K562 (cell line): ENCODE results near the gene USB1. TPM values are rescaled to one million over a fixed set of nuclear protein-coding genes. Genes with fewer than 3 reads are reported as not detected.
A peak's percentile ranks its signal among the peaks of the same experiment; 100 is the strongest.

Source experiments
- AFF4 ChIP-seq: sonication (generic); formaldehyde crosslinking; IDR thresholded peaks from 2 replicates; pipeline ENCODE4 v1.8.0; 2023; ENCODE audit warnings: mild to moderate bottlenecking, missing genetic modification reagents
- BDP1 ChIP-seq: IDR thresholded peaks from 3 replicates; pipeline ENCODE4 v1.6.1; 2011; ENCODE audit not compliant: insufficient read length, insufficient read depth
- CAMTA2 ChIP-seq: fragments of 250-450 bp; sonication (Bioruptor Pico); conservative IDR thresholded peaks from 2 replicates; pipeline ENCODE4 v1.5.1; 2022
- DACH1 ChIP-seq: fragments of 450-650 bp; IDR thresholded peaks from 2 replicates; pipeline ENCODE4 v1.6.1; 2018; ENCODE audit not compliant: partially characterized antibody
- E2F3 ChIP-seq: fragments of 250-450 bp; sonication (Bioruptor Pico); IDR thresholded peaks from 2 replicates; pipeline ENCODE4 v1.4.0; 2020; ENCODE audit warnings: mild to moderate bottlenecking
- EWSR1 ChIP-seq: fragments of 450-650 bp; IDR thresholded peaks from 2 replicates; pipeline ENCODE4 v1.6.1; 2018; ENCODE audit warnings: borderline replicate concordance, mild to moderate bottlenecking, low read depth, moderate library complexity; ENCODE audit not compliant: partially characterized antibody
- NFIC ChIP-seq: fragments of 450-650 bp; IDR thresholded peaks from 2 replicates; pipeline ENCODE4 v1.6.1; 2017; ENCODE audit warnings: mild to moderate bottlenecking, inconsistent platforms
- NR0B1 ChIP-seq: fragments of 450-650 bp; IDR thresholded peaks from one replicate; pipeline ENCODE4 v1.6.1; 2018; ENCODE audit warnings: mild to moderate bottlenecking, moderate library complexity; ENCODE audit not compliant: partially characterized antibody
- ZBTB43 ChIP-seq: sonication (generic); formaldehyde crosslinking; IDR thresholded peaks from 2 replicates; pipeline ENCODE4 v1.8.0; 2023; ENCODE audit warnings: mild to moderate bottlenecking, missing genetic modification reagents
- ZNF274 ChIP-seq: IDR thresholded peaks from 2 replicates; pipeline ENCODE4 v1.6.1; 2011; ENCODE audit warnings: low read depth, mild to moderate bottlenecking, low read length, moderate library complexity, borderline replicate concordance
- ZNF398 ChIP-seq: fragments of 250-450 bp; sonication (Bioruptor Pico); IDR thresholded peaks from 2 replicates; pipeline ENCODE4 v1.8.0; 2021; ENCODE audit warnings: moderate library complexity, mild to moderate bottlenecking, inconsistent platforms
- polyA plus RNA-seq, 8 experiments: library from polyadenylated mRNA; depleted of rRNA in 4 of 8; stranded (reverse) in 5 of 8; unstranded in 3 of 8; fragments of >200 nt; fragmentation: Nextera tagmentation in 2 of 8; fragmentation: Illumina TruSeq in 1 of 8; extraction: Ambion mirVana in 2 of 8; extraction: Trizol in 1 of 8; gene quantifications; 2 replicates each; pipeline versions ENCODE4 v1.2.1 to v1.2.3, GENCODE V29; 2011 to 2014; ENCODE audit warnings: inconsistent platforms in 1 of 8, missing spikeins in 1 of 8
- total RNA-seq, 7 experiments: library from RNA; depleted of rRNA in 6 of 7; stranded (reverse); fragments of >200 nt in 6 of 7; fragmentation: Illumina TruSeq in 2 of 7; extraction: Trizol in 2 of 7; gene quantifications; 2 replicates each; pipeline versions ENCODE4 v1.2.1 to v1.2.3, GENCODE V29; 2011 to 2021; ENCODE audit warnings: low replicate concordance in 1 of 7

USB1 gene
- total and polyA plus RNA-seq, 9 of the 15 experiments (the other 6 are each of a cell fraction or from before 2014, with no cell fraction given) = 11.6 to 73.6 (median 19.4) TPM

GRCh38 chr16:57976331-57976796 lies 24.8 kb upstream of the USB1 start (continued):
- no peak for TF ChIP-seq ZBTB43
- no peak for TF ChIP-seq DACH1
- no peak for TF ChIP-seq BDP1
- TF ChIP-seq ZNF398 = no peak
- TF ChIP-seq EWSR1 = no peak
- TF ChIP-seq NFIC = peak; percentile 82
- no peak for TF ChIP-seq E2F3 (CRISPR knock-in tag)
- TF ChIP-seq ZNF274 = no peak
- no peak for TF ChIP-seq NR0B1
- no peak for TF ChIP-seq AFF4 (CRISPR knock-in tag)
- no peak for TF ChIP-seq CAMTA2 (CRISPR knock-in tag)
